ENCODE measurements around the gene ZNF836.

The ZNF836 gene

DNA sequence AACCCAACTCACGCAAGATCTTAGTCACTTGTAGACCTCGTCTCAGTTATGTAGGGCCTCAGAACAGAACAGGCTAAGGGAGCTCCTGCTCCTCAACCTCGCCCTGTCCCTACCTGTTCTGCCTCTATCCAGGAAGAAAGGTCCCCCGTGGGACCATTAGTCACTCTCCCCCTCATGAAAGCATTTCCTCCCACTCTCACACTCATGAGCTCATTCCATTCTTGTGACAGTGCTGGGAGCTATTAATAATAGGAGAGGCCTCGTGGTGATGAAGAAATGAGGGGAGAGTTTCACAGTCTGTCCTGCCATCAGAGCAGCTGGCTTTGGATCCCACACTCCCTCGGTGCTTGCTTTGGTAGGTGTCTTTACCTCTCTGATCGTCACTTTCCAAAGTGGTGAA, 28.6 kb upstream of the ZNF836 start:
- H3K27ac ChIP-seq (replicated peaks): no peak overlapping the region
- no peak for DNase-seq (ENCODE audit: low read depth in 1 of 2, low spot score in 1 of 2)
- TF ChIP-seq POLR2AphosphoS5 (IDR thresholded peaks at IDR 0.05; ENCODE audit: low read depth) (no peak), SPI1 (IDR thresholded peaks at IDR 0.05; ENCODE audit: borderline replicate concordance, low read depth) (no peak), GABPA (IDR thresholded peaks at IDR 0.05; ENCODE audit: low read depth) (no peak), REST (IDR thresholded peaks at IDR 0.05; ENCODE audit: insufficient replicate concordance, low read depth) (no peak)
- TF ChIP-seq, protein P1, sequence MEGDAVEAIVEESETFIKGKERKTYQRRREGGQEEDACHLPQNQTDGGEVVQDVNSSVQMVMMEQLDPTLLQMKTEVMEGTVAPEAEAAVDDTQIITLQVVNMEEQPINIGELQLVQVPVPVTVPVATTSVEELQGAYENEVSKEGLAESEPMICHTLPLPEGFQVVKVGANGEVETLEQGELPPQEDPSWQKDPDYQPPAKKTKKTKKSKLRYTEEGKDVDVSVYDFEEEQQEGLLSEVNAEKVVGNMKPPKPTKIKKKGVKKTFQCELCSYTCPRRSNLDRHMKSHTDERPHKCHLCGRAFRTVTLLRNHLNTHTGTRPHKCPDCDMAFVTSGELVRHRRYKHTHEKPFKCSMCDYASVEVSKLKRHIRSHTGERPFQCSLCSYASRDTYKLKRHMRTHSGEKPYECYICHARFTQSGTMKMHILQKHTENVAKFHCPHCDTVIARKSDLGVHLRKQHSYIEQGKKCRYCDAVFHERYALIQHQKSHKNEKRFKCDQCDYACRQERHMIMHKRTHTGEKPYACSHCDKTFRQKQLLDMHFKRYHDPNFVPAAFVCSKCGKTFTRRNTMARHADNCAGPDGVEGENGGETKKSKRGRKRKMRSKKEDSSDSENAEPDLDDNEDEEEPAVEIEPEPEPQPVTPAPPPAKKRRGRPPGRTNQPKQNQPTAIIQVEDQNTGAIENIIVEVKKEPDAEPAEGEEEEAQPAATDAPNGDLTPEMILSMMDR (IDR thresholded peaks at IDR 0.05; ENCODE audit: insufficient read depth, low read length): no peak
- H3K27me3 ChIP-seq (ENCODE audit: insufficient read depth, poor library complexity, severe bottlenecking): no peaks in the 10 kb centered on the region
- no peak overlapping the region for H3K4me3 ChIP-seq (replicated peaks; ENCODE audit: insufficient read depth, low read length)

DNA sequence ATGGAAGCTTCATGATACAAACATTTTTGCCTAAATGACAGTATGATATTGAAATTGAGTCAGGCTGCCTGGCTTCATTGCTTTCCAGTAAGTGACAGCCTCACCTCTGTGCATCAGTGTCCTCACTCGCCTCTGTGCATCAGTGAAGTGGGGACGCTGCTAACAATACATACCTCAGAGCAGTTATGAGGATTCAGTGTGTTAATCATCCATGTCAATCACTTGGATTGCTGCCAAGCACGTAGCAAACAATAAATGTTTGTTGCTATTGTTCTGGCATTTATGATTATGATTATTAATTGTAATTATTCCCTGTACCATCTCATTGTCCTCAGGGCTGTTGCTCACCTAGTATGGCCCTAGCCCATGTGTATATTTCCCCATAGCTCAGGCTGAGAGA, 27.3 kb upstream of the ZNF836 start:
- TF ChIP-seq POLR2AphosphoS5 (IDR thresholded peaks at IDR 0.05; ENCODE audit: low read depth) (no peak), GABPA (IDR thresholded peaks at IDR 0.05; ENCODE audit: low read depth) (no peak), REST (IDR thresholded peaks at IDR 0.05; ENCODE audit: insufficient replicate concordance, low read depth) (no peak), SPI1 (IDR thresholded peaks at IDR 0.05; ENCODE audit: borderline replicate concordance, low read depth) (no peak)
- TF ChIP-seq, protein P1 (IDR thresholded peaks at IDR 0.05; ENCODE audit: insufficient read depth, low read length): no peak
- no peak for DNase-seq (ENCODE audit: low read depth in 1 of 2, low spot score in 1 of 2)
- Histone ChIP-seq H3K4me3 (replicated peaks; ENCODE audit: insufficient read depth, low read length) (no peak overlapping the region), H3K27ac (replicated peaks) (no peak overlapping the region), H3K27me3 (ENCODE audit: insufficient read depth, poor library complexity, severe bottlenecking) (no peaks in the 10 kb centered on the region)

- Histone ChIP-seq H3K4me3 (replicated peaks; ENCODE audit: insufficient read depth, low read length) (no peak overlapping the region), H3K27me3 (ENCODE audit: insufficient read depth, poor library complexity, severe bottlenecking) (no peaks in the 10 kb centered on the region), H3K27ac (replicated peaks) (no peak overlapping the region)
- no peak for TF ChIP-seq POLR2AphosphoS5 (IDR thresholded peaks at IDR 0.05; ENCODE audit: low read depth)
- no peak for DNase-seq (ENCODE audit: low read depth in 1 of 2, low spot score in 1 of 2)
Observed at GRCh38 chr19:52197964-52198363, 26.5 kb upstream of the ZNF836 start.

- no peak for DNase-seq (ENCODE audit: low read depth in 1 of 2, low spot score in 1 of 2)
- TF ChIP-seq, protein P1 (IDR thresholded peaks at IDR 0.05; ENCODE audit: insufficient read depth, low read length): no peak
- no peak for TF ChIP-seq SPI1 (IDR thresholded peaks at IDR 0.05; ENCODE audit: borderline replicate concordance, low read depth)
- no peak for TF ChIP-seq POLR2AphosphoS5 (IDR thresholded peaks at IDR 0.05; ENCODE audit: low read depth)
- TF ChIP-seq REST (IDR thresholded peaks at IDR 0.05; ENCODE audit: insufficient replicate concordance, low read depth): no peak
- no peak for TF ChIP-seq GABPA (IDR thresholded peaks at IDR 0.05; ENCODE audit: low read depth)
- no peak overlapping the region for H3K27ac ChIP-seq (replicated peaks)
- H3K4me3 ChIP-seq (replicated peaks; ENCODE audit: insufficient read depth, low read length): no peak overlapping the region
- no peaks in the 10 kb centered on the region for H3K27me3 ChIP-seq (ENCODE audit: insufficient read depth, poor library complexity, severe bottlenecking)
Observed at GRCh38 chr19:52196256-52196967, 25.0 kb upstream of the ZNF836 start.
